GM12875 (cell line): Measurements from ENCODE around the gene TRABD2A.

ENCODE experiments used
- H3K4me3 ChIP-seq: one replicate; pipeline ENCODE4 v1.5.1; 2011; ENCODE audit warnings: low read depth, low read length, control low read depth
- CTCF ChIP-seq: IDR thresholded peaks from 2 replicates; pipeline ENCODE4 v1.5.1; 2011; ENCODE audit warnings: low read depth, mild to moderate bottlenecking, control low read depth, inconsistent platforms, low read length, moderate library complexity, borderline replicate concordance; ENCODE audit not compliant: insufficient read depth

TRABD2A gene

GRCh38 chr2:84891355-84892010 is 10.6 kb upstream of the TRABD2A start:
- H3K4me3 ChIP-seq, result no peak overlapping the region
- no peak for TF ChIP-seq CTCF

- no peak for TF ChIP-seq CTCF
- H3K4me3 ChIP-seq, result no peak overlapping the region
Observed at GRCh38 chr2:84889332-84889731, 8.4 kb upstream of the TRABD2A start.

- no peak overlapping the region for H3K4me3 ChIP-seq
- TF ChIP-seq CTCF, result no peak
Observed at GRCh38 chr2:84888401-84889276, 7.8 kb upstream of the TRABD2A start.

- no peak for TF ChIP-seq CTCF
Observed at GRCh38 chr2:84886791-84887190, 5.9 kb upstream of the TRABD2A start.

DNA sequence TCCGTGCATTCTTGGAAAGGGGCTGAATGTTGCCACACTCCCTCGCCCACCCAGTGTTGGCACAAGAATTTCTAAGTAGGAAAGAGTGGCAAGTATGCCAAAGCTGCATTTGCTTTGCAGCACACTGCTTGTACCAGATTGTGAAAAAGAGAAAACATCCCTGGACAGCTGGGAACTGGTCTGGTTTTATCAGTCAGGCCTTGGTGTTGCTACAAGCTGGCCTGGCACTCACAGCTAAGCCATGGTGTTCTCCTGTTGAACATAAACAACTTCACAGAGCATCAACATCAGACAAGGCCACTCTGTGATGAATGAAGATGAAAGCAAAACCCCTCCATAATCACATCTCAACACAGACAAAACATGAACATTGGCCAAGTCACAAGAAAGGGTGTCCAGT is 4.2 kb upstream of the TRABD2A start:
- H3K4me3 ChIP-seq, result no peak overlapping the region
- no peak for TF ChIP-seq CTCF

More at GRCh38 chr2:84886791-84887190, 5.9 kb upstream of the TRABD2A start:
- H3K4me3 ChIP-seq, result no peak overlapping the region

GRCh38 chr2:84884449-84884848 is 3.6 kb upstream of the TRABD2A start:
- H3K4me3 ChIP-seq, result no peak overlapping the region
- TF ChIP-seq CTCF, result no peak
